Suprapubic skin (tissue), 4 donors: ENCODE measurements around the gene CUEDC1. TPM values are rescaled to one million over a fixed set of nuclear protein-coding genes. Genes with fewer than 3 reads are reported as not detected.

Source experiments
- DNase-seq, 2 donors: peaks; one replicate each; pipeline ENCODE4 v3.0.0-alpha.2; 2019; ENCODE audit warnings: low spot score in 2 of 2
- H3K27ac ChIP-seq: fragments of 200-600 bp; sonication (generic); one replicate; pipeline ENCODE4 v1.5.1; 2019
- H3K27me3 ChIP-seq: fragments of 200-600 bp; sonication (generic); one replicate; pipeline ENCODE4 v1.5.1; 2019
- H3K36me3 ChIP-seq: fragments of 200-600 bp; sonication (generic); one replicate; pipeline ENCODE4 v1.5.1; 2019
- H3K4me1 ChIP-seq: fragments of 200-600 bp; sonication (generic); one replicate; pipeline ENCODE4 v1.5.1; 2019
- H3K4me3 ChIP-seq: fragments of 200-600 bp; sonication (generic); one replicate; pipeline ENCODE4 v1.5.1; 2019; ENCODE audit warnings: mild to moderate bottlenecking
- H3K9me3 ChIP-seq: fragments of 200-600 bp; sonication (generic); one replicate; pipeline ENCODE4 v1.5.1; 2019
- EP300 ChIP-seq: sonication (generic); formaldehyde crosslinking; IDR thresholded peaks from one replicate; pipeline ENCODE4 v1.6.1; 2017; ENCODE audit warnings: antibody characterized with exemption
- POLR2A ChIP-seq, 2 donors: fragments of 450-650 bp; IDR thresholded peaks; one replicate each; pipeline ENCODE4 v1.6.1; 2017; ENCODE audit warnings: antibody characterized with exemption in 2 of 2, mild to moderate bottlenecking in 2 of 2, moderate library complexity in 2 of 2
- POLR2AphosphoS5 ChIP-seq, 3 donors: sonication (generic); formaldehyde crosslinking; IDR thresholded peaks; one replicate each; pipeline ENCODE4 v1.6.1; 2017; ENCODE audit warnings: antibody characterized with exemption in 3 of 3
- WGBS: methylation state at CpG from one replicate; pipeline ENCODE4 v1.1.5; 2018; 5-methylcytosine and 5-hydroxymethylcytosine counted together
- total RNA-seq, 4 donors: library from RNA; depleted of rRNA; stranded (reverse); fragments of >200 nt; gene quantifications; one replicate each; pipeline ENCODE4 v1.1.0, GENCODE V29; 2016
- TF ChIP-seq, protein P1 (sequence below), 2 donors: fragments of 200-600 bp in 1 of 2; fragments of 450-650 bp in 1 of 2; sonication (generic) in 1 of 2; IDR thresholded peaks; one replicate each; pipeline ENCODE4 v1.5.1; 2016 to 2019; ENCODE audit warnings: antibody characterized with exemption in 2 of 2, mild to moderate bottlenecking in 1 of 2, moderate library complexity in 1 of 2

CUEDC1 gene, protein sequence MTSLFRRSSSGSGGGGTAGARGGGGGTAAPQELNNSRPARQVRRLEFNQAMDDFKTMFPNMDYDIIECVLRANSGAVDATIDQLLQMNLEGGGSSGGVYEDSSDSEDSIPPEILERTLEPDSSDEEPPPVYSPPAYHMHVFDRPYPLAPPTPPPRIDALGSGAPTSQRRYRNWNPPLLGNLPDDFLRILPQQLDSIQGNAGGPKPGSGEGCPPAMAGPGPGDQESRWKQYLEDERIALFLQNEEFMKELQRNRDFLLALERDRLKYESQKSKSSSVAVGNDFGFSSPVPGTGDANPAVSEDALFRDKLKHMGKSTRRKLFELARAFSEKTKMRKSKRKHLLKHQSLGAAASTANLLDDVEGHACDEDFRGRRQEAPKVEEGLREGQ
- 10 to 100 TPM in 2 of 4 donors, 1 to 10 TPM in 2; 5.1 to 34.2 (median 12.8) TPM for total RNA-seq

DNA sequence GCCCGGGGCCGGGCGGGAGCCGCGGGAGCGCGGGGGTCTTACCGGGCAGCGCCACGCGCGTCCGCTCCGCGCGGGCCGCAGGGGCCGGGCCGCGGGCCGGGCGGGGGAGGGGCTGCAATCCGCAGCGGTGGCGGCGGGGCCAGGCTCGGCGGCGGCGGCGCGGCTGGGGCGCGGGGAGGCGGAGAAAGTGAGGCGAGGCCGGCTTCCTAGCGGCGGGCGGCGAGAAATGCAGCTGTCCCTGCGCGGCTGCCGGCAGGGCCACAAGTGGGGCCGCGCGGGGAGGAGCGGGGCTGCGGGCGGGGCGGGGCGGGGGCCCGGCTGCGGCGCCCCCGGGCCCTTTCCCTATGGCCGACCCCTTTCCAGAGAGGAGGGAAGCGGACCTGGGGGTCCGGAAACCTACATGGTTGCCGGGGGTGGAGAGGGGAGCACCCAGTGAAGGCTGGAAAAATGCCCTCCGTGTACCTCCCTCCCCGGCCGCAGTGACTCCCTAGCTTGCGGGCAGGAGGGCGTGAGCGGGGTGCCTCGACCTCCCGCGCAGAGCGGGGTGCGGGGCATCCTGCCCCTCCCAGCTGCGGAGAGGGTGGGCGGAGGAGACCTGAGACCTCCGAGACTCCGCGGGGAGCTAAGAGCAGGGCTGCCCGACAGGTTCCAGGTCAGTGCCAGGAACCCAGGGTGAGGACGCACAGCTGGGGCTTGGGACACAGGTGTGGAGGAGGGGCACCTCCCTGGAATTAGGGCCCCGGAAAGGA lies at the start of gene CUEDC1:
Gene CUEDC1, minus strand, starts transcription at position 230 of the 749 bp plus-strand sequence. CDS start 69,848 bp downstream, outside the sequence.
- WGBS: 3% methylated on average over 19 of the region's 79 CpGs
- Histone ChIP-seq H3K27ac (peak within 1 kb of the TSS; percentile 97), H3K36me3 (no peaks in the 10 kb centered on the region), H3K4me1 (peaks cover 39% of the 10 kb centered on the region), H3K9me3 (no peaks in the 10 kb centered on the region), H3K27me3 (no peaks in the 10 kb centered on the region), H3K4me3 (peak within 1 kb of the TSS; percentile 82)
- TF ChIP-seq, protein P1, sequence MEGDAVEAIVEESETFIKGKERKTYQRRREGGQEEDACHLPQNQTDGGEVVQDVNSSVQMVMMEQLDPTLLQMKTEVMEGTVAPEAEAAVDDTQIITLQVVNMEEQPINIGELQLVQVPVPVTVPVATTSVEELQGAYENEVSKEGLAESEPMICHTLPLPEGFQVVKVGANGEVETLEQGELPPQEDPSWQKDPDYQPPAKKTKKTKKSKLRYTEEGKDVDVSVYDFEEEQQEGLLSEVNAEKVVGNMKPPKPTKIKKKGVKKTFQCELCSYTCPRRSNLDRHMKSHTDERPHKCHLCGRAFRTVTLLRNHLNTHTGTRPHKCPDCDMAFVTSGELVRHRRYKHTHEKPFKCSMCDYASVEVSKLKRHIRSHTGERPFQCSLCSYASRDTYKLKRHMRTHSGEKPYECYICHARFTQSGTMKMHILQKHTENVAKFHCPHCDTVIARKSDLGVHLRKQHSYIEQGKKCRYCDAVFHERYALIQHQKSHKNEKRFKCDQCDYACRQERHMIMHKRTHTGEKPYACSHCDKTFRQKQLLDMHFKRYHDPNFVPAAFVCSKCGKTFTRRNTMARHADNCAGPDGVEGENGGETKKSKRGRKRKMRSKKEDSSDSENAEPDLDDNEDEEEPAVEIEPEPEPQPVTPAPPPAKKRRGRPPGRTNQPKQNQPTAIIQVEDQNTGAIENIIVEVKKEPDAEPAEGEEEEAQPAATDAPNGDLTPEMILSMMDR (IDR thresholded peaks at IDR 0.05): peak in 1 of 2 donors; percentile 67
- TF ChIP-seq EP300 (no peak), POLR2AphosphoS5 (IDR thresholded peaks at IDR 0.05) (no peak), POLR2A (IDR thresholded peaks at IDR 0.05) (no peak)
- peak in 1 of 2 donors; percentile 84 for DNase-seq

DNA sequence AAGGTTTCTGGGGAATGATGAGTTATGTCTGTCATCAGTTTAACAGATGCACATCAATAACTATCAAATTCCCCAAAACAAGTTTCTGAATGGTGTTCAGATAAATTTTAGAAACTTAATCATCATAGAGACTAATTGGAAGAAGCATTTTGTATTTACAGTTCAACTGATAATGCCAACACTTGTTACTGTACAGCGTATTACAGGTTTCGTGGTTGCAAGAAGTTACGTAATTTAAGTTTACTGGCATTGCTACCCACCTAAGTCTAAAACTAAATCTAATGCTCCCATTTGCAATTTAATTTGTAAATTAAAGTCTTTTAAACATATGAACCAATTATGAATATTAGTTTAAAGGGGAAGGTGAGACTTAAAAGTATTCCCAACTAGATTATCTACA lies 48.8 kb upstream of the CUEDC1 start:
- no peak overlapping the region for H3K4me3 ChIP-seq
- no peaks in the 10 kb centered on the region for H3K9me3 ChIP-seq
- no peaks in the 10 kb centered on the region for H3K27me3 ChIP-seq
- DNase-seq: no peak
- TF ChIP-seq POLR2AphosphoS5 (IDR thresholded peaks at IDR 0.05): no peak
- no peak for TF ChIP-seq POLR2A (IDR thresholded peaks at IDR 0.05)
- TF ChIP-seq EP300: no peak
- TF ChIP-seq, protein P1 (IDR thresholded peaks at IDR 0.05): no peak
- no peak overlapping the region for H3K27ac ChIP-seq
- peaks cover 36% of the 10 kb centered on the region for H3K36me3 ChIP-seq
- WGBS: 68% methylated on average over 3 of the region's 3 CpGs
- H3K4me1 ChIP-seq: peaks cover 45% of the 10 kb centered on the region

DNA sequence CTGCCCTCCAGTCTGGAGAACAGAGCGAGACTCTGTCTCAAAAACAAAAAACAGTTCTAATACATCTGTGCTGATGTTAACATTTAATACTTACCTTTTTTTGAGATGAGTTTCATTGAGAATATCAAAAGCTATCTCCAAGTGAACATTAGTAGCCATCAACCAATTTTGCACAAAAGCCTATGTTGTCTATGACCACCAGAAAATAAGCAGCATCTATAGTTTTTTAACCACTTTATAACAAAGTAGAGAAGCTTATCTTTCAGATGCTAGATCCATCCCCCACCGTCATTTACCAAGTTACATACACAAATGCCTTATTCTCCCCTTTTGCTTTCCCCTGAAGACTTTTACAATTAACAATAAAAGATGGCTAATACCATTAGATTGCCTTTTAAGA lies 47.8 kb upstream of the CUEDC1 start:
- Histone ChIP-seq H3K36me3 (peaks cover 36% of the 10 kb centered on the region), H3K27me3 (no peaks in the 10 kb centered on the region), H3K4me3 (no peak overlapping the region), H3K9me3 (no peaks in the 10 kb centered on the region), H3K27ac (no peak overlapping the region), H3K4me1 (peaks cover 41% of the 10 kb centered on the region)
- no peak for DNase-seq
- 87% methylated on average over 2 of the region's 2 CpGs for WGBS
- TF ChIP-seq, protein P1 (IDR thresholded peaks at IDR 0.05): no peak
- TF ChIP-seq POLR2A (IDR thresholded peaks at IDR 0.05) (no peak), EP300 (no peak), POLR2AphosphoS5 (IDR thresholded peaks at IDR 0.05) (no peak)

DNA sequence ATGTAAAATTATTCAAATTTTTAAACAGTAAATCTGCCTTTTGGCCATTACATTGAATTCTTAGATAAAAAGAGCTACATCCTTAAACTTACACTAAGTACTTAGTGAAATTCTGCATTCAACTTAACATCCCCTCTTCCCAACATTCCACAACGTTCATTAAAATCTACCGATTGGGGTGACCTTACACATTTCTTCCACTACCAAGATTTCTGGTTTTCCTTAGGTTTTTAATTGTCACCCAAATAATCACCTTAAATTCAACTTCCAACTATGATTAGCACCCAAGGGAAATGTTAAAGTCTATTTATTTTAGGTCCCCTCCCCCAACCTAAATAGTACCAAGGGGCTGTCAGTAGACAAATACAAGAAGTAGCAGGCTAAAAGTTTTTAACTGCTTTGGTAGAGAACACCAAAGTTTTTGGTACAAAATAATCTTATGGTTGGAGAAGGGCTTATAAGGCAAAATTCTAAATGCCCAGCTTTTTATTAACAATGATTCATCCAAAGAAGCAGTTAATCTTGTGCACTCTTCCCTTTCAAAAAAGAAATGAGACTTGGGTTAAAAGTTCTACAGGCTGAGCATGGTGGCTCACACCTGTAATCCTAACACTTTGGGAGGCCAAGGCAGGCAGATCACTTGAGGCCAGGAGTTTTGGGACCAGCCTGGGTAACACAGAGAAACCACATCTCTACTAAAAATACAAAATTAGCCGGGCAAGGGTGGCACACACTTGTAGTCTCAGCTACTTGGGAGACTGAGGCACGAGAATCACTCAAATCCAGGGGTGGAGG lies 47.1 kb upstream of the CUEDC1 start:
- H3K36me3 ChIP-seq: peaks cover 41% of the 10 kb centered on the region
- 75% methylated on average over 4 of the region's 4 CpGs for WGBS
- no peaks in the 10 kb centered on the region for H3K27me3 ChIP-seq
- H3K4me1 ChIP-seq: peaks cover 37% of the 10 kb centered on the region
- no peaks in the 10 kb centered on the region for H3K9me3 ChIP-seq
- no peak for DNase-seq
- no peak overlapping the region for H3K27ac ChIP-seq
- TF ChIP-seq, protein P1 (IDR thresholded peaks at IDR 0.05): no peak
- TF ChIP-seq POLR2A (IDR thresholded peaks at IDR 0.05): no peak
- no peak for TF ChIP-seq POLR2AphosphoS5 (IDR thresholded peaks at IDR 0.05)
- no peak for TF ChIP-seq EP300
- H3K4me3 ChIP-seq: no peak overlapping the region
